Right lobe of liver (tissue), 6 donors: ENCODE measurements around the gene CTRB1. TPM values are rescaled to one million over a fixed set of nuclear protein-coding genes. Genes with fewer than 3 reads are reported as not detected.
A peak's percentile ranks its signal among the peaks of the same experiment; 100 is the strongest.

Experiments used
- ATAC-seq, 4 donors: fragments of 200-7000 bp; cut with Tn5 transposase; one replicate each; pipeline ENCODE4 v1.9.1; 2020; ENCODE audit warnings: mild to moderate bottlenecking in 4 of 4, moderate library complexity in 4 of 4
- DNase-seq, 3 donors: peaks; one replicate each; pipeline ENCODE4 v3.0.0-alpha.2; 2020
- H3K27ac ChIP-seq, 3 donors: fragments of 200-600 bp; one replicate each; pipeline ENCODE4 v1.8.0; 2022
- H3K27me3 ChIP-seq, 2 donors: fragments of 200-600 bp; one replicate each; pipeline ENCODE4 v1.8.0; 2022
- H3K36me3 ChIP-seq, 4 donors: fragments of 200-600 bp; sonication (generic) in 1 of 4; one replicate each; pipeline versions ENCODE4 v1.5.1 to v1.8.0; 2017 to 2022; ENCODE audit warnings: control low read depth in 1 of 4
- H3K4me1 ChIP-seq, 4 donors: fragments of 200-600 bp; sonication (generic) in 1 of 4; one replicate each; pipeline versions ENCODE4 v1.5.1 to v1.8.0; 2017 to 2022; ENCODE audit warnings: control low read depth in 1 of 4
- H3K4me3 ChIP-seq, 3 donors: fragments of 200-600 bp; one replicate each; pipeline ENCODE4 v1.8.0; 2022
- H3K9me3 ChIP-seq, 4 donors: fragments of 200-600 bp; sonication (generic) in 1 of 4; one replicate each; pipeline versions ENCODE4 v1.5.1 to v1.8.0; 2017 to 2022; ENCODE audit warnings: control low read depth in 1 of 4
- POLR2A ChIP-seq: fragments of 450-650 bp; IDR thresholded peaks from one replicate; pipeline ENCODE4 v1.6.1; 2017; ENCODE audit warnings: antibody characterized with exemption, mild to moderate bottlenecking
- WGBS: methylation state at CpG from one replicate; pipeline ENCODE4 v1.1.6; 2018; ENCODE audit warnings: low coverage, low lambda C conversion rate; ENCODE audit not compliant: insufficient coverage; ENCODE audit errors: missing lambda C conversion rate; 5-methylcytosine and 5-hydroxymethylcytosine counted together
- intact Hi-C, 2 donors: fragments of 100-400 bp; cut with DNase I; formaldehyde crosslinking; loops; one replicate each; pipeline versions ENCODE4 v1.11.2 to v1.14.1; 2022
- total RNA-seq, 6 experiments: library from RNA; depleted of rRNA in 2 of 6; stranded (reverse); fragments of >200 nt in 2 of 6; fragmentation: NEBNext Ultra II Directional in 3 of 6; extraction: Animal tissue kit (Norgen Biotek cat#: 25700) in 3 of 6; gene quantifications; one replicate each; pipeline versions ENCODE4 v1.1.0 to v1.2.4, GENCODE V29; 2016 to 2023
- TF ChIP-seq, protein P1 (sequence below), 4 donors: fragments of 200-600 bp in 3 of 4; fragments of 450-650 bp in 1 of 4; IDR thresholded peaks; one replicate each; pipeline versions ENCODE4 v1.5.1 to v1.8.0; 2016 to 2022; ENCODE audit warnings: antibody characterized with exemption in 4 of 4, mild to moderate bottlenecking in 2 of 4
- donor health status: DM: no; HTN: yes; CAD: no.
- donor health status: DM: no; HTN: no; CAD: no.
- donor health status: DM: no; HTN: no; CAD: no.
- donor health status: DM: no; HTN: yes; CAD: no.
- donor health status: DM: no; HTN: yes; CAD: no.

The CTRB1 gene
- total RNA-seq, 6 experiments from 2014 or later: not detected

DNA sequence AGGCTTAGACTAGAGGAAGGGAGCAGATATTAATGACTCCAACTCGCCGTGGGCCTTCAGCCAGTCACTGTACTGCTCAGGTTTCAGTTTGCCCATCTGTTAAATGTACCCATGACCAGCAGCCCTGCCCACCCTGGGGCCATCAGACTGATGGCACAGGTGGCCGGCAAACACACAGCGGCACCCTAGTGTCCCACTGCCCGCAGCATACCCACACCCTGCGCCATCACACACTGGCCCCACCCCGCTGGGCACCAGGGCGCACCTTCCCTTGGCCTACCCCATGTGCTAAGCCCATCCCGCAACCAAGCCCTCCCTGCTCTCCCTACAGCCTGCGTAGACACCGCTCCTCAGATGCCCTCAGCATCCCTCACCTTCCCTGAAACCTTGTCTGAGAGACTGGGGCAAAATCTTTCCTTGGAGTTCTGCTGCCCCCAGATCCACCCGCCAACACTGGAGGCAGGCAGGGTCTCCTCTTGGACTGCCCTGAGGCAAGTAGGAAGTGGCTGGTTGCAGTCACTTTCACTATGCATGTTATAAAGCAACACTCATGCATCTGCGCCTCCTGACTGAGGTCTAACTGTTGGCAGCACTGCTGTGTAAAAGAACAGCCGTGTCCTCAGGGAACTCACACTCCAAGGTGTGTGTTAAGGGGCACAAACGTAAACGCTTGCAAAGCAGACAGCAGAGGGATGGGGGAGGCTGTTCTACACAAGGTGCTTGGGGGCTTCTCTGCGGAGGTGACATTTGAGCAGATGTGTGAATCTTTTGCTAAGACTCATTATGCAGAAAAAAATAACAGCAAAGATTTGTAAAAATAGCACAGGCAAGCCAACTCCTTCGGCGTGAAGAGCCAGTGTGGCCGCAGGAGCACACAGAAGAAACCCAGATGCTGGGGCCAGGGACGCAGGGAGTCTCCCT is 39.4 kb downstream of the CTRB1 start:
- DNase-seq (no peak), ATAC-seq (no peak)
- no peak overlapping the region for H3K27ac ChIP-seq

GRCh38 chr16:75258807-75259141 is 40.0 kb downstream of the CTRB1 start:
- Histone ChIP-seq H3K27ac (no peak overlapping the region), H3K9me3 (no peaks in the 10 kb centered on the region), H3K4me3 (no peak overlapping the region), H3K36me3 (no peaks in the 10 kb centered on the region), H3K27me3 (no peaks in the 10 kb centered on the region), H3K4me1 (peaks cover 0 to 35% (median 21%) of the 10 kb centered on the region in 4 donors)
- no peak for DNase-seq
- intact Hi-C loops: no loop called here
- 40% methylated on average over 1 of the region's 6 CpGs for WGBS
- TF ChIP-seq POLR2A: no peak
- TF ChIP-seq, protein P1, sequence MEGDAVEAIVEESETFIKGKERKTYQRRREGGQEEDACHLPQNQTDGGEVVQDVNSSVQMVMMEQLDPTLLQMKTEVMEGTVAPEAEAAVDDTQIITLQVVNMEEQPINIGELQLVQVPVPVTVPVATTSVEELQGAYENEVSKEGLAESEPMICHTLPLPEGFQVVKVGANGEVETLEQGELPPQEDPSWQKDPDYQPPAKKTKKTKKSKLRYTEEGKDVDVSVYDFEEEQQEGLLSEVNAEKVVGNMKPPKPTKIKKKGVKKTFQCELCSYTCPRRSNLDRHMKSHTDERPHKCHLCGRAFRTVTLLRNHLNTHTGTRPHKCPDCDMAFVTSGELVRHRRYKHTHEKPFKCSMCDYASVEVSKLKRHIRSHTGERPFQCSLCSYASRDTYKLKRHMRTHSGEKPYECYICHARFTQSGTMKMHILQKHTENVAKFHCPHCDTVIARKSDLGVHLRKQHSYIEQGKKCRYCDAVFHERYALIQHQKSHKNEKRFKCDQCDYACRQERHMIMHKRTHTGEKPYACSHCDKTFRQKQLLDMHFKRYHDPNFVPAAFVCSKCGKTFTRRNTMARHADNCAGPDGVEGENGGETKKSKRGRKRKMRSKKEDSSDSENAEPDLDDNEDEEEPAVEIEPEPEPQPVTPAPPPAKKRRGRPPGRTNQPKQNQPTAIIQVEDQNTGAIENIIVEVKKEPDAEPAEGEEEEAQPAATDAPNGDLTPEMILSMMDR (IDR thresholded peaks at IDR 0.05): no peak
- no peak for ATAC-seq

More for the DNA sequence above, 39.4 kb downstream of the CTRB1 start:
- peaks cover 0 to 29% (median 17%) of the 10 kb centered on the region in 4 donors for H3K4me1 ChIP-seq
- intact Hi-C loops: no loop called here
- no peaks in the 10 kb centered on the region for H3K27me3 ChIP-seq
- H3K4me3 ChIP-seq: no peak overlapping the region
- H3K9me3 ChIP-seq: no peaks in the 10 kb centered on the region
- 87% methylated on average over 8 of the region's 21 CpGs for WGBS
- TF ChIP-seq, protein P1 (IDR thresholded peaks at IDR 0.05): no peak
- TF ChIP-seq POLR2A: no peak
- no peaks in the 10 kb centered on the region for H3K36me3 ChIP-seq

DNA sequence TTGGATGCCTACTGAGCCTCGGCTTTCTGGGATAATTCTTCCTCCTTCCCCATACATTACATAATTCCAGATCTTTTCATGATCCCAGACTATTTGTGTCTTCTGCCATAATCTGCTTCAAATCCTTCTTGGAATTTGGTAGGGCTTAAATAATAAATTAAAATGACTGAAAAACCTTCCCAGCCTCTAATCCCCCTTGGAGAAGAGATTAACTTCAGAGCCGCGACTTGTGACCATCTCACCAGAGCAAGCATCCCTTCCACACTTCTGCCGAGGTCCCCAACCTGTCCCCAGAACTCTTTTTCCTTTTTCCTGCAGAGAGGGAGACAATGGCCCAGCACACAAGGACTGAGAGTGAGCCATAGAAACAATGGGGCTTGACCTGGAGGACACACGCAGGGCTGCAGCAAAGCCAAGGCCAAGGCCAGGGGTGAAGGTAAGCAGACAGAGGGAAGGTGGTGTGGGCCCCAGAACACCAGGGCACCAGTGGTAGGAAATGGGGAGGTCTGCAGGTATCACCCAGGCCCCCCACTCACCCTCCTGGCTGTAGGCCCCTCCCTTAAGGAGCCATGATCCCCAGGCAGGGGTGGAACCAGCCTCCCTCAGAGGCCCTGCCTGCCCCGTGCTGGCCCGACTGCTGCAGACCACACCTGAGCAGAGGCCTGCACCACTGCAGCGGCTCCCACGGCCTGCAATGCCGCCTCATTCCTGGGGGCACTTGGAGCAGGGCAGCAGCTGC is 42.2 kb downstream of the CTRB1 start:
- no peak overlapping the region for H3K4me3 ChIP-seq
- H3K27me3 ChIP-seq: no peaks in the 10 kb centered on the region
- ATAC-seq: no peak
- intact Hi-C loops: no loop called here
- H3K27ac ChIP-seq: no peak overlapping the region
- TF ChIP-seq POLR2A: no peak
- TF ChIP-seq, protein P1 (IDR thresholded peaks at IDR 0.05): no peak
- H3K36me3 ChIP-seq: no peaks in the 10 kb centered on the region
- no peaks in the 10 kb centered on the region for H3K9me3 ChIP-seq
- peaks cover 0 to 44% (median 27%) of the 10 kb centered on the region in 4 donors for H3K4me1 ChIP-seq
- DNase-seq: no peak
- WGBS: 40% methylated on average over 2 of the region's 10 CpGs

DNA sequence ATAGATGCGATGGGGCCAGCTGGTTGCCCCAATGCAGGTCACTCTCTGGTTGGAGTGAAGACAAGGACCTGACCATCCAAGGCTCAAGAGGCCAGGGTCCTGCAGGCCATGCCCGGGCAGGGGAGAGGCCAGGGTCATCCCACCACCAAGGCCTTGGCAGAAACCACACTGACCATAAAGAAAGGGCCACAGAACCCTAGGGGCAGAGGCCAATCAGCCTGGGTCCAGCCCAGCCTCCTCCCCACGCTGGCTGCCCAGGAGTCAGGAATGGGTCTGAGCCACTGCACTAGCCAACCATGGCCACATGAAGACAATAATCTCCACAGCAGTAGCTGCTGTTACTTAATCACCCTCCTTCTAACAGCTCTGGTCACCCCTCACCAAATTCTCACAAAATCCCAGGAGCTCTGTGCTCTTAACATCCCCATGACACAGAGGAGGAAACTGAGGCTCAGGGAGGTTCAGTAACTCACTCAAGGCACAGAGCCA is 42.8 kb downstream of the CTRB1 start:
- Histone ChIP-seq H3K4me3 (no peak overlapping the region), H3K27me3 (no peaks in the 10 kb centered on the region), H3K27ac (peak overlapping the region in 1 of 3 donors; percentile 92), H3K36me3 (no peaks in the 10 kb centered on the region), H3K4me1 (peaks cover 0 to 43% (median 26%) of the 10 kb centered on the region in 4 donors), H3K9me3 (no peaks in the 10 kb centered on the region)
- no peak for ATAC-seq
- DNase-seq: no peak
- intact Hi-C loops: no loop called here
- 60% methylated on average over 1 of the region's 3 CpGs for WGBS
- TF ChIP-seq, protein P1 (IDR thresholded peaks at IDR 0.05): no peak
- TF ChIP-seq POLR2A: no peak
